Activated CD8-positive, alpha-beta memory T cell treated with anti-CD3 and anti-CD28 coated beads for 1 hour (primary cell): ENCODE measurements around the gene FGF22.

Experiments used
- DNase-seq, 2 donors: peaks; one replicate each; pipeline ENCODE4 v3.0.0-alpha.2; 2020; ENCODE audit warnings: low read depth in 1 of 2; ENCODE audit errors: extremely low read depth in 1 of 2

The FGF22 gene

DNA sequence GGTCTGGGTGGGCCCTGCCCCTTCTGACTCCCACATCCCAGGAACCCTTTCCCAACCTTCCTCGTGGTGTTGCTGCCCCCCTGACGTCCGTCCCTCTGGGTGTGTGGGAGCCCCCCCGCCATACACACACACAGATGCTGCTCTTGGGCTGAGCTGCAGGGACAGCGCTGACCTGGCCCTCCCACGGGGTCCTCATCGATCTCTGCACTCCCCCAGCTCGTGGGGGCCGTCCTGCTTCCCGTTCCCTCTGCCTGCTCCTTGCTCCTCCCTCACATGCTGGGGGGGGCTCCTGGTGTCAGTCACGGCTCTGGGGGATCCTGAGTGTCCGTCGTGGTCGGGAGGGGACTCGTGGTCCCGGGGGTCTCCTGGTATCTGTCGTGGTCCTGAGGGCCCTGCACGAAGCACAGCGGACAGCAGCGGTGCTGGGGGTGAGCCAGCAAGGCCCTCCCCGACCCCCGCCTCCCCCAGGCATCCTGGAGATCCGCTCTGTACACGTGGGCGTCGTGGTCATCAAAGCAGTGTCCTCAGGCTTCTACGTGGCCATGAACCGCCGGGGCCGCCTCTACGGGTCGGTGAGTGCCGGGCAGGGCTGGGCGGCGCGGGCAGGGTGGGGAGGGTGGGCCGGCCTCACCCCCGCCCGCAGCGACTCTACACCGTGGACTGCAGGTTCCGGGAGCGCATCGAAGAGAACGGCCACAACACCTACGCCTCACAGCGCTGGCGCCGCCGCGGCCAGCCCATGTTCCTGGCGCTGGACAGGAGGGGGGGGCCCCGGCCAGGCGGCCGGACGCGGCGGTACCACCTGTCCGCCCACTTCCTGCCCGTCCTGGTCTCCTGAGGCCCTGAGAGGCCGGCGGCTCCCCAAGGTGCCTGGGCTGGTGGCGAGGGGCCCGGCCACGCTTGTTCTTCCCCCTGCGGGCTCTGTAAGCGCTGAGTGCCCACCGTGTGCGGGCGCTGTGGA lies 3.4 kb downstream of the FGF22 start:
- no peak for DNase-seq

DNA sequence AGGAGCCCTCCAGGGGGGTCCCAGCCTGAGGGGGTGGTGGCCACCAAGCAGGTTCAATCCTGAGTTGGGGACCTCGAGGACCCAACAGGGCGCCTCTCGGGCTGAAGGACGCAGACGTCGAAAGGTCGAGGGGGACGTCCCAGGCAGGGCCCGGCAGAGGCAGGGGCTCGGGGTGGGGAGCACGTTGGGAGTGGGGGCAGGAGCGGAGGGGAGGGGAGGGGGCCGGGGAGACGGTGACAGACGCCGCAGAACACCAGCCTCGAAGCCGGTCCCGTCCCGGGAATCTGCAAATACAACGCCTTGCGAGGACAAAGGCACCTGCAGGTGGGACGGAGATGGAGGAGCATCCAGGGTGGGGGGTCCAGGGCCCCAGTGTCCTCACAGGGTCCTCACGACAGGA lies 4.1 kb downstream of the FGF22 start:
- DNase-seq, result no peak

DNA sequence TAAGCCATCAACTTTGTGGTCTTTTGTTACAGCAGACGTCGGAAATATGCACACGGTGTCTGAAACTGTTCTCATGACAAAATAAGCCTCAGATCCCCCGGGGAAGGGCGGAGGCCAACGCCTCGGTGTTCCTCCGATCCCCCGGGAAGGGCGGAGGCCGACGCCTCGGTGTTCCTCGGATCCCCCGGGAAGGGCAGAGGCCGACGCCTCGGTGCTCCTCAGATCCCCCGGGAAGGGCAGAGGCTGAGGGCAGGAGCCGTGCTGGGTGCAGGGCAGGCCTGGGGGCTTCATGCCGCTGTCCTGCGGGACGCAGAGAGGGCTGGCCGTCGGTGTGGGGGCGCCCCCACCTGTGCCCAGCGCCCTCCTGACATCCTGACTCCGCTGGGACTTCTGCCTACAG lies 4.7 kb downstream of the FGF22 start:
- no peak for DNase-seq

DNA sequence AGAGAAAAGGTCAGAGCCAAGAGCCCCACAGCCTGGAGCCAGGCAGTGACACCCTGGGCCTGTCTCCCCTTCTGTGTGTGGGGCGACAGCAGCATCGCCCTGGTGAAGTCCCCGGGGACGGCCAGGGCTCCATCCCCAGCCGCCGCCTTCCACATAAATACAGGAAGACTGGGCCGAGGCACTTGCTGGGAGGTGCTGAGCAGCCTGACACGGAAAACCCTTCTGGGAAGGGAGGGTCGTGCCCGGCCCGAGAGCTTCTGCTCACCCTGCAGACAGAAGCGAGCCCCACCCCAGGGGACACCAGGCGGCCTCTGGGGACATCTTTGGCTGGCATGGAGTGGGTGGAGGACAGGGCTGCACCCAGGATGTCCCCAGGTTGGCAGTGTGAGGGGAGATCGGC lies 5.1 kb downstream of the FGF22 start:
- DNase-seq, result no peak

DNA sequence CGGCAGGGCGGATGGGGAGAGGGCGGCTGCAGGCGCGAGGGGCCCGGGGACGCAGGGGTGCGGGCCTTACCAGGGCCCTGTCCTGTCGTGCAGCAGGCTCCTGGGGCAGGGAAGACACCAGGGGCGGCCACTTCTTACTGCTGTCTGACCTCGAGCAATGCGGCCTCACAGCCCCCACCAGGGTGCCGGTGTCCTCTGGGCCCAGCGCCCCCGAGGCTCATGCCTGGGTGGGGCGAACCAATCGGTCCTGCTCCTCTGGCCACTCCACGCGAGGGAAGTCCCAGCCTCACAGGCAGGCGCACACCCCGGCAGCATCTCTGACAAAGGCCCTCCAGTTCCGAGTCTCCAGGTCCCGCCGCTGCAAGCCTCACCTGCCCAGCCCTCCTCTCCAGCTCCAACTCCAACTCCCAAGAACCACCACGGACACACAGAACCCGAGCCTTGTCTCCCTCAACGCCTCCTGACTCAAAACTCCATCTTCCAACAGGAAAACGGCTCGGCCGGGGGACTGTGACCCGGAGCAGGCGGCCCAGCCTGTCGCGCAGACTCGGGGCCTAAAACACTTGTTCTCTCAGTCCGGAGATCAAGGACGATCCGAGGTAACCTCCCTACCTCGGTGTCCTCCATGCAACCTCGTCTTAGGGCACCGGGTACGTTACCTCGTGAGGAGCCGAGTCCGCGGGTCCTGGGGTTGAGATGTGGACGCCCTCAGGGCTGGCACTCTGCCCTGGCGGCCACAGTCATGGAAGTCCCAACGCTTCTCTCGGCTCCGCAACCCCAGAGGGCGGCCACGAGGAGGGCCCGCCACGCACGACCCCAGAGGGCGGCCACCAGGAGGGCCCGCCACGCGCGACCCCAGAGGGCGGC lies 6.5 kb downstream of the FGF22 start:
- DNase-seq, result no peak

DNA sequence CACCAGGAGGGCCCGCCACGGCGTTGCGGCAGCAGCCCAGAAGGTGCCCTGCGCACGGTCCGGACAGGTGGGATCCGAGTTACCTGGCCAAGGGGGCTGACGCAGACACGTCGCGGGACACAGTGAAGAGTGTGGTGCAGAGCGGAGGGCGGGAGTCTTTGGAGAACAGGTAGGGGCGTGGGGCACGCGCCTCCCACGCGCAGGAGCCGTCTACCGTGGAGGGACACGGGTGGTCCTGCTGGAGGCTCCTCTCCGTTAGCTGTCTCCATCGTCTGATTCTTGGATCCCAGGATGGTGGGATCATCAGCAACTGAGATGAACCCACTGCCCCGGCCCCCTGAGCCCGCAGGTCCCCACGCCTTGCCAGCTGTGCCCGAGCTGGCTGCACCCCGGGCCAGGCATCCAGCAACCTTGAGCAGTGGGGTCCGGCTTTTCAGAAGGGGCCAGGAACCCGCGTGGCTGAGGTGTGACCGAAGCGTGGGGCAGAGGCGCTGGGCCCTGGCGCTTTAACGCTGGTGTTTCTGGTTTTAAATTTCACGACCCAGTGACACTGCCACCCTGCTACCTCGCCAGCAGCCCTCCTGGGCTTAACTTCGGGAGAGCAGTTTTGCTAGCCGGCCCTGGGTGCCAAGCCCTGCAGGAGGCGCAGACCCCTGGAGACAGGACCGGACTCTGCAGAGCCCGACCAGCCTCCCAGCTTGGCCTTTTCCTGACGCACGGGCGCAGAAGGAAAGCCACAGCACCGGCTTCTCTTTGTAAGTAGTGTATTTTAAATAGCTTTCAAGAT lies 7.3 kb downstream of the FGF22 start:
- no peak for DNase-seq

DNA sequence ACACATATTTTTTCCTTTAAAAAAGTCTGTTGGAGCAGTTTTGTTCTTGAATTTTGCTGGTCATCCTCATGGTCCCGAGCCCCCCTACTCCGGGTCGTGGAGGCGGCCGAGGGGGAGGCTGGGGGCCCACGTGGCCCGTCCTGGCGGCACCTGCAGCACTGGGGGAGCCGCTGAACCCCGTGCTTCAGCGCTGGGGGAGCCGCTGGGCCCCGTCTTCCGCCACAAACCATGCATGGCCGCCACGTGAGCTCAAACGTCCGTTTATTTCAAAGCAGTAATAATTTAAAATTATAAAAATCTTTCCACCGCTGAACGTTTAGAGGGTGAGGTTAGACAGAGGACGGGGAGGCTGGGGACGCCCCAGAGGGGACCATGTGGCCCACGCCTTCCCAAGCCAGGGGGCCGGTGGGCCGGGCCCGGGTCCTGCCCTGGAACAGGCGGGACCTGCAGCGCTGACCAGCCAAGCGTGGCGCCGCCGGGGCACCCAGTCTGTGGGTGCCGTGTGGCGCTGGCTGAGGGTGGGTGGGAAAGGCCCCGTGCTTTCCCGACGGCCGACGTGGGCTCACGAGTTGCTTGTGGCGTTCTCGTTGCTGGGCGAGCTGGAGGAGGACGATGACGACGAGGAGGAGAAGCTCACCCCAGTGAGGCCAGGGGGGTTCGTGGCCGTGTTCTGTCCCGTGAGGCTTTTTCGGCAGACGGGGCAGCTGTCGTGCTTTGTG lies 8.0 kb downstream of the FGF22 start:
- DNase-seq, result no peak

DNA sequence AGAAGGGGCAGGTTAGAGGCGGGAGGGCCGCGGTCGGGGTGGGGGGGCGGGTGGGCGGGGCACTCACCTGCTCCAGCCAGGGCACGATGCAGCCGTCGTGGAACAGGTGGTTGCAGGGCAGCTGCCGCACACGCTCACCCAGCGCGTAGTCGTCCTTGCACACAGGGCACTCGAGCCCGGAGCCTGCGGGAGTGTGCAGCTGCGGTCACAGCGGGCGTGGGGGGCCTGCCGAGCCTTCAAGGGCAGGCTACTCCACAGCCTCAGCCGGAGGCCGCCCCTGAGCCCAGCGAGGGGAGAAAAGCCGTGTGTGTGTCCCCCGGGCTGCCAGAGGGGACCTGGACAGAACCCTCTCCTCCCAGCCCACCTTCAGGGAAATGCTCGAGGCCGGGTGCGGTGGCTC lies 8.6 kb downstream of the FGF22 start:
- DNase-seq, result no peak

DNA sequence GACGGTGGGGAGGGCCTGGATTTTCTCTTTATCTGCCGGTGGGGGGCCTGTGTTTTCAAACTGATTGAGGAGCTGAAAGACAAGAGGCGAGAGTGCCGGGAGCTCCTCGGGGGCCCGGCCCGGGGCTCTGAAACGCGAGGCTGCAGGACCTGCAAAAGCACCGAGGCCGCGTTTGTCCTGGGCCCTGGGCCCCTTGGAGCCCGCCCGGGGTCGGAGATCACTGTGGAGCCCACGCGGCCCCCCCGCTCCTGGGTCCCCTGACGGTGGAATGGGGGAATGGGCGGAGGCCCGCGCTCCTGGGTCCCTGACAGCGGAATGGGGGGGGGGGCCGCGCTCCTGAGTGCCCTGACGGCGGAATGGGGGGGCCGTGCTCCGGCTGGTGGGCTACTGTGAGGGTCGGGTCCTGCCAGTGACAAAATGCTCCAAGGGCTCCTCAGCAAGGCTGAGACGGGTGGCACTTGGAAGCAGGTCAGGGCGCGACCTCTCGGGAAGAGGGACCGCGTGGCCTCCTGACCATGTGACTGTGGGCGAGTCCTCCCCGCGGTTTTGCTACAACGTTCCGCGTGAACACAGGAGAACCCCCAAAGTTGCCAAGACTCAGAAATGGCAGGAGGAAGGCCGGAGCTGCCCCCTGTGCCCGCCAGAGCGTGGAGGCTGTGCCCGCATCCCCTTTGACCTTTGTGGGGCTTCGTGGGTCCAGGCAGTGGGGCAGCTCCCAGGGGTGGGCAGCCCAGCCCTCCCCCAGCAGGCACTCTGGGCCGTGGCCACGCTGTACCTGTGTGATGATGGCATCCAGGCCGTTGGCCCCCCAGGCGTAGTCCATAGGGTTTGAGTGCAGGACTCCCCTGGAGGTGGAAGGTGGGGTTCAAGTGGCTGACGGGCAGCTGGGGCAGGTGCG lies 9.5 kb downstream of the FGF22 start:
- DNase-seq, result no peak

DNA sequence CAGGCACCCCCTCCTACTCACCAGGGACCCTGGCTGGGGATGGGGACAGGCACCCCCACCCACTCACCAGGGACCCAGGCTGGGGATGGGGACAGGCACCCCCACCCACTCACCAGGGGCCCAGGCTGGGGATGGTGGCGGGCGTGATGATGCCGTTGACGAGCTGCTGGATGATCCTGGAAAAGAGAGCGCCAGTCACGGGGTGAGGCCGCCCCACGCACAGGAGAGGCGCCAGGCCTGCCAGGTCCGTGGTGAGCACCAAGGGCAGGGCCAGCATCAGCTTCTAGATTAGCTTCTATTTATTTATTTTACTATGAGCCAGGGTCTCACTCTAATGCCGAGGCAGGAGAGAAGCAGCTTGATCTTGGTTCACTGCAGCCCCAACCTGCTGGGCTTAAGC lies 10.4 kb downstream of the FGF22 start:
- DNase-seq, result no peak

DNA sequence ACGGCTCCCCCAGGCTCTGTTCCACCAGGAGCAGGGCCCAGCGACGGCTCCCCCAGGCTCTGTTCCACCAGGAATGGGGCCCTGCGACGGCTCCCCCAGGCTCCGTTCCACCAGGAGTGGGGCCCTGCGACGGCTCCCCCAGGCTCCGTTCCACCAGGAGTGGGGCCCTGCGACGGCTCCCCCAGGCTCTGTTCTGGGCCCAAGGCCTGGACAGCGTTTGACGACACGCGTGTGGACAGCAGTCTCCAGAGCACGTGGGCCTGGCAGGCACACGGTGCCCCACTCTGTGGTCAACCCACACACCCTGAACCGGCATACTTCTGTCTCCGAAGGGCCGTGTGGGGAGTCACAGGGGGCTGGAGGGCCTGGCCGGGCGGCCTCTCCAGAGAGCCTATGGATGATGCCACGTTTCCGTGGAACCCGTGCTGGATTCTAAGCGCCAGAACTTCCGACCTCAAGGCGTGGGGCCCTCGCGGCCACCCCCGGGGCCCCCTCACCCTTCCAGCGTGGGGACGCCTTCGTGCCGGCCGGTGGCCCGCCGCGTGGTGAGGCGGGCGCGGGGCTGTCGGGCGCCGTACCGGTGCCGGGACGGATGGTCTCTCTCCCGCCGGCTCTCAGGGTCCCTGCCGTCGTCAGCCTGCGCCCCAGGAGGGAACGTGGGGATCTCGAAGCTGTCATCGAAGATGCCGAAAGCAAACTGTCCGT lies 11.6 kb downstream of the FGF22 start:
- DNase-seq, result no peak

DNA sequence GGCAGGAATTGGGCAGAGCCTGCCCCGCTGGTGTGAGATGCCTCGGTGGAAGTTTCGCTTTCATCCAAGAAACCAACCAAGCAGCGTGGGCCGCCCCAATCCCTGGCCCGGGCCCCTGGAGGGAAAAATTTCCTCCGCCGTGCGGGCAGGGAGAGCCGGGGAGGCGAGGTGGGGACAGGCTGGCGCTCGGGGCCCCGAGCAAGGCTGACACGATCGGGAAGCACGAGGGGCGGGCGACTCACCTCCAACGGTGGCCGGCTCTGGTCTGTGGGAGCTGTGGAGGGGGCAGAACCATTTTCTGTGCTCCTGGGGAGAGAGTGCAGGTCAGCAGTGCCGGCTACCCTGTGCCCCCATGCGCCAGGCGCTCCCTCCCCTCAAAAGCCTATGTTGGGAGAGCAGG lies 12.3 kb downstream of the FGF22 start:
- DNase-seq, result no peak

DNA sequence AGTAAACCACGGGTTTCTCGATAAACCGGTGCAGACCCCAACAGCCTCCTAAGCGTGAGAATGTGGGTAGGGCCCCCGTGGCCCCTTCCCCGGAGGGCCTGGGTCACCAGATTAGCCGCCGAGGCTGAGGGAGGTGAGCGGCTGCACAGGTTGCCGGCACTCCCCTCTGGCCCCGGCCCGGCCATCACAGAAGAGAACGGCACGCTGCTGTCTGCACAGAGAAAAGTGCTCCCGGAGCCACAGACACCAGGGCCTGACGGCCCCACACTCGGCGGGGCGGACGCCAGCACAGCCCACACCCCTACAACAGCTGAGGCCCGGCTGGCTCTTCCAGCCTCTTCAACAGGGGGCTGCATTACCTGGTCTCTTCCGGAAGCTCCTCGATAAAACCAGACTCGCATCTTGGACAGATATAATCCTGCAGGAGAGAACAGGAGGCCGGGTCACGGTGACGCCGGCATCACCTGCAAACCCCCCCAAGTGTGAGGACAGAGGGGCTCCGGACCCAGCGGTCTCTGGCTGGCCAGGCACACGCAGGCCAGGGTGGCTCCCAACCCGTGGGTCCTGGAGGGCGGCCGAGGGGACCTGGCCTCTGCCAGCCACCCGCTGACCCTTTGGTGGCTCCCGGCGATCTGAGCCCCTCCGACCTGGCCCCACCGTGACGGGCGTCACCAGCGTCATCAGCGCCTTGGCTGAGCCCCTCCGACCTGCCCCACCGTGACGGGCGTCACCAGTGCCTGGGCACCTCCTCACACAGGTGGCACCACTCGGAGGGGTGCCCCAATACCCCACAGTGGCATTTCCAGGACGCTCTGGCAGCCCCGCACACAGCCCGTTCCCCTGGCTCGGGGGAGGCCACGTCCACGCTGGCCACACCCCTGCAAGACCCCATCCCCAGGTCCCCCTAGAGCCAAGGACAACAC lies 13.0 kb downstream of the FGF22 start:
- no peak for DNase-seq

DNA sequence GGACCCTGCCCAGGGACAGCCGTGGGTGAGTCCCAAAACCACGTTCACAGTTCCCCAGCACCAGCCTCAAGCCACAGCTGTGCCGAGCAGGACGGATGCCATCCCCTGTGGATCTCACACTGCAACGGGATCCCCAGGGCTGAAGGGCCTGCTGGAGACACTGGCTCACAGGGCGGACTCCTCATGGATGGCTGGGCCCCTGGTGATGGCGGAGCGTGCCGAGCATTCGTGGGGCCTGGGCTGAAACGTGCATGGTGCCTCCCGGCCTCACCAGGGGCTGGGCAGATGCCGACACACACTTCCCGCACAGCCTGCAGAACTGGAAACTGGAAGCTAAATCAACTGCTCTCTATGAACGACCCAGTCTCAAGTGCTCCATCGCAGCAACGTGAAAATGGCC lies 13.7 kb downstream of the FGF22 start:
- DNase-seq, result no peak

DNA sequence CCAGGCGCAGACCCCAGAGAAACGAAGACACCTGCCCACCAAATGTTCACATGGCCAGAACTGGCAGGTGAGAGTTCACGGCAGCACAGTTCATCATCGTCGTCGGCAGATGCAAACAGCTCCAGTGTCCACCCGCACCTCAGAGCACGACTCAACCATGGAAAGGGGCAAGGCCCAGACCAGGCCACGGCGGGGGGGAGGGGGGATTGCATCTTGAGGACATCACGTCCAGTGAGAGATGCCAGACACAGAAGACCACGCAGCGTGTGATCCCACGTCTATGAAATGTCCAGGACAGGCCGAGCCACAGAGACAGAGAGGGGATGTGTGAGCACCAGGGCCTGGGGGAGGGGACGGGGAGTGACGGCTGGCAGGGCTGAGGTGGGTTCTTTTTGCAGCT lies 16.0 kb downstream of the FGF22 start:
- DNase-seq, result no peak

DNA sequence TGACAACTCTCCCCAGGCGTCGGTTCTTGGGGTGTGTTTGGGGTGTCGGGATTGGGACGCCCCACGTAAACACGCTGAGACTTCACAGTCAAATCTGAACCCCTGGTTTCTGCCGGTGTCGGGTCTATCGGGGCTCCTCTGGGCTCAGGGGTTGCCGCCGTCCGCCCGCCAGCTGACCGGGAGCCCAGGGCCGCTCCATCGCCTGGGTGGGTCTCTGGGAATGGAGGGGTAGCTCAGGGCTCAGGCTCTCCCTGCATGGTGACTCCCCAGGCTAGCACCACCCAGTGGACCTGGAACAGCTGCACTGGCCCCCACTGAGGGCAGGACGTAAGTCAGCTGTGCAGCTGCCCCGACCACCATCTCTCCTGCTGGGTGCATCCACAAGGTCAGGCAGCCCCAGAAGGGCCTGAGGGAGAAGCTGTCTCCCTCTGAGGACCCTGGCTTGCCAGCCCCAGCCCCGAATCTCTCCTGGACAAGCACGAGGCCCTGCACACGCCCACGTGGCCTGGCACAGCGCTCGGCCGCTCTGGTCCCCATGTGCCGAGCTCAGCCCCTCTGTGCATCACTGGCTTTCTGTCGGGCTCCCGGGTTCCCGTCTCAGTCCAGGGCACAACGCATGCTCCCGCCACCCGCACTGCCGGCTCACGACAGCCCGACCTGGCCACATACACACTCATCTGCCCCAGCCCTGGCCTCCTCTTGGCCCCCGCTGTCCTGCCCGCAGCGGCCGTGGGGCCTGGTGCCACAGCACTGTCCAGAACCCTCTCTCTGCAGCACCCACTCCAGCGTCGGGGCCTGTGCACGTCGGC lies 17.3 kb downstream of the FGF22 start:
- no peak for DNase-seq

DNA sequence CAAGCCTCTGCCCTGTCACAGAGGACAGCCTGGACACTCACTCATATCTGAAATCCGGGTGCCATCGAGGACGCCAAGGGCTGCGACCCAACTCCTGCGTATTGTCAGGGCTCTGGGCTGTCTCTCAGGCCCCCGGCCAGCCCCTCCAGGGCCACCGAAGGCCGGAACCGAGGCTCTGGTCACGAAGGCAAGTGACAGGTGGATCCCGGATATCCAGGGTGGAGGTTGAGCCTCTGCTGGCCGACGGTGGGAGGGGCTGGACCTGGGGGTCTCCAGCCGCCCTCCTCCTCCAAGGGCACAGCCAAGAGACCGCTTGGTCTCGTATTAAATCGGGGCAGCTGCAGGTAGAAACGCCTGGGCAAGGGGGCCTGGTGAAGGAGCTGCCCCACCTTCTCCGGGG lies 17.9 kb downstream of the FGF22 start:
- no peak for DNase-seq
